Measurements from ENCODE around the gene VPS51. TPM values are rescaled to one million over a fixed set of nuclear protein-coding genes. Genes with fewer than 3 reads are reported as not detected.
A peak's percentile ranks its signal among the peaks of the same experiment; 100 is the strongest.

Gene VPS51
- total and polyA plus RNA-seq, 5 donors from 2014 or later, result 84.2 to 234 (median 96.9) TPM

DNA sequence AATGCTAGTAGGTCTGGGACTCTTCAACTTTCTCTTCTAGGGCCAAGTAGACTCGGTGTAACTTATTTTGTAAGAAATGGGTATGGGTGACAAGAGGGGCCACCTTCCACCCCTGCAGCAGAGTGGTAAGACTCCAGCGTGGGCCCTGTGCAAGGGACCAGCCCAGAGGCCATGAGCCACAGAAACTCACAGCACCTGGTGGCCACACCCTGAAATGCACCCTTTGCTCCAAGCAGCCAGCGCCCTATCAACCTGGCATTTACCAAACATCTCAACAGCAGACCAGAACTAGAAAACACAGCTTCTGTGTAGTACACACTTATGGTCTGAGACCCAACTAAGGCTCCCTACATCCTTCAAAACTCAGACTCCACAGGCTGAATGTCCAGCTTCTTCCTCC lies 17.9 kb upstream of the VPS51 start:
- no peaks in the 10 kb centered on the region for H3K36me3 Mint-ChIP-seq
- Histone ChIP-seq H3K9me3 (ENCODE audit: control insufficient read depth in 2 of 2, low read length in 2 of 2) (no peaks in the 10 kb centered on the region), H3K27ac (ENCODE audit: insufficient read depth, low read length, poor library complexity, severe bottlenecking) (peak overlapping the region; percentile 53), H3K36me3 (ENCODE audit: control insufficient read depth, insufficient read depth, low read length) (no peaks in the 10 kb centered on the region), H3K4me3 (ENCODE audit: low read depth, low read length) (peak overlapping the region; percentile 32), H3K27me3 (ENCODE audit: control insufficient read depth, insufficient read depth, low read length) (no peaks in the 10 kb centered on the region), H3K4me1 (ENCODE audit: control insufficient read depth, insufficient read depth, low read length, poor library complexity, severe bottlenecking) (peaks cover 6% of the 10 kb centered on the region)
- H3K4me1 Mint-ChIP-seq, result peaks cover 0 to 13% (median 6%) of the 10 kb centered on the region in 4 donors
- ATAC-seq (ENCODE audit: low read depth in 2 of 2) (peak; percentile 87 to 94), DNase-seq (peak; percentile 53 to 84 (median 79))
- H3K9me3 Mint-ChIP-seq, result no peaks in the 10 kb centered on the region
- H3K4me3 Mint-ChIP-seq, result peak overlapping the region in 1 of 4 donors; percentile 57
- H3K27ac Mint-ChIP-seq, result peak overlapping the region in 2 of 3 donors; percentile 86 to 90
- no peaks in the 10 kb centered on the region for H3K27me3 Mint-ChIP-seq

DNA sequence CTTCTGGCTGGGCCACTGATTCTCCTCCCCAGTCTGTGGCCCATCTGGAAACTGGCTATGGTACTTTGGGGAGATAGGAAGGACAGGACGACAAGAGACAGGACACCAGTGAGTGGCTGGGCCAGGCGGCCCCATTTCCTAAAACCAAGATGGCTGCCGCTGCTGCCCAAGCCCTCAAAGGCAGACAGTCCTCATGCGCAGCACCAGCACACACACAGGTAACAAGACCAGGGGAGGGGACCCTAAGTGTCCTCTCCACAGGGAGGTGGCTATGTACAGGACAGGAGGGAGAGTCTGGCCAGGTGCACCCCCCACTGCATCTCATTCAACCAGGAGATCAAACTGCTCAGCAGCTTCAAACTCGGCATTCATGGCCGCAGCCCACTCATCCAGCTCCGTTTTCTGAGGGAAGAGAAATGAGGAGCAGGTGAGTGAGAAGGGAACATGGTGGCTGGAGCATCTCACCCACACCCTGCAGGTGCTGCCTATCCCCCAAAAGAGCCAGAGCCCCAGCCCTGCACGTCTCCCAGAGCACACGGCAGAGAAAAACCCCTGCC lies 17.1 kb upstream of the VPS51 start:
- Mint-ChIP-seq H3K9me3 (peaks cover 0 to 2% (median 0%) of the 10 kb centered on the region in 7 donors), H3K27ac (peak overlapping the region in 2 of 3 donors; percentile 86 to 90), H3K27me3 (no peaks in the 10 kb centered on the region), H3K4me3 (peak overlapping the region in 1 of 4 donors; percentile 2), H3K36me3 (no peaks in the 10 kb centered on the region), H3K4me1 (peaks cover 0 to 16% (median 11%) of the 10 kb centered on the region in 4 donors)
- Histone ChIP-seq H3K27me3 (ENCODE audit: control insufficient read depth, insufficient read depth, low read length) (no peaks in the 10 kb centered on the region), H3K27ac (ENCODE audit: insufficient read depth, low read length, poor library complexity, severe bottlenecking) (peak overlapping the region; percentile 53), H3K4me3 (ENCODE audit: low read depth, low read length) (no peak overlapping the region), H3K9me3 (ENCODE audit: control insufficient read depth in 2 of 2, low read length in 2 of 2) (no peaks in the 10 kb centered on the region), H3K4me1 (ENCODE audit: control insufficient read depth, insufficient read depth, low read length, poor library complexity, severe bottlenecking) (peaks cover 13% of the 10 kb centered on the region), H3K36me3 (ENCODE audit: control insufficient read depth, insufficient read depth, low read length) (no peaks in the 10 kb centered on the region)
- DNase-seq (no peak), ATAC-seq (ENCODE audit: low read depth in 2 of 2) (no peak)

DNA sequence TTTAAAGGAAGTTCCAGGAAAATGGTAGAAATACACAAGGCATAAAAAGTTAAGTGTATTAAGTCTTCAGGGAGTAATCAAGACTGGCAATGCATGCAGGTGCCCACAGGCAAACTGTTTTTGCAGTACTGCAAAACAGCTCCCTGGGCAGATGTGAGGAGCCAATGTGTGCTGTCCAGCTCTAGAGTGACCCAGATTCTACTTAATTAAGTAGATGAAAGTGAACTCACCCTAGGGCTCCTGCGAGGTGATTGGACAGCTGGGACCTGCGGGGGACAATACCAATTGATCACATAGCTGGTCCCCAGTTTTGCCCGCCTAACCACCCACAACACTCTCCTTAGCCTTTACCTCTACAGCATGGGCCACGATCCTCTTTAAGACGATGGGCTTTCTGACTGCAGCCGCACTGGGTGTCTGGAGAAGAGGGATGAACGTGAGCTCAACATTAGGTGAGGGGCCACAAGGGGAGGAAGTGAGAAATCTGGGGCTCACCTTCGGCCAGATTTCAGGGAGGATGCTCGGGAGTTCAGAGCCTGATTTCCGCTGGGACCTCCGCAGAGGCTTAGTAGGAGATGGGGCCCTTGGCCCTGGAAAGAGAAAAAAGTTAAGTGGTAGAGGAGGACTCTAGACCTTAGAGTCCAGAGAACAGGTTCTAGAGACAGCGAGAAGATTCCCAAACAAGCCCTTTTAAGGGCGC lies 12.7 kb upstream of the VPS51 start:
- peak overlapping the region; percentile 92 to 95 (median 94) for H3K4me3 Mint-ChIP-seq
- peak overlapping the region; percentile 95 to 99 (median 96) for H3K27ac Mint-ChIP-seq
- H3K4me1 Mint-ChIP-seq, result peaks cover 6 to 30% (median 17%) of the 10 kb centered on the region in 4 donors
- Histone ChIP-seq H3K36me3 (ENCODE audit: control insufficient read depth, insufficient read depth, low read length) (peaks cover 22% of the 10 kb centered on the region), H3K27ac (ENCODE audit: insufficient read depth, low read length, poor library complexity, severe bottlenecking) (peak overlapping the region; percentile 96), H3K27me3 (ENCODE audit: control insufficient read depth, insufficient read depth, low read length) (no peaks in the 10 kb centered on the region), H3K4me1 (ENCODE audit: control insufficient read depth, insufficient read depth, low read length, poor library complexity, severe bottlenecking) (peaks cover 17% of the 10 kb centered on the region), H3K4me3 (ENCODE audit: low read depth, low read length) (peak overlapping the region; percentile 68), H3K9me3 (ENCODE audit: control insufficient read depth in 2 of 2, low read length in 2 of 2) (no peaks in the 10 kb centered on the region)
- H3K36me3 Mint-ChIP-seq, result peaks cover 6% of the 10 kb centered on the region
- no peaks in the 10 kb centered on the region for H3K27me3 Mint-ChIP-seq
- ATAC-seq (ENCODE audit: low read depth in 2 of 2) (no peak), DNase-seq (no peak)
- H3K9me3 Mint-ChIP-seq, result peaks cover 0 to 2% (median 0%) of the 10 kb centered on the region in 7 donors

- Histone ChIP-seq H3K36me3 (ENCODE audit: control insufficient read depth, insufficient read depth, low read length) (peaks cover 29% of the 10 kb centered on the region), H3K27ac (ENCODE audit: insufficient read depth, low read length, poor library complexity, severe bottlenecking) (peak within 1 kb of the TSS; percentile 96), H3K4me3 (ENCODE audit: low read depth, low read length) (peak within 1 kb of the TSS; percentile 82), H3K27me3 (ENCODE audit: control insufficient read depth, insufficient read depth, low read length) (no peaks in the 10 kb centered on the region), H3K9me3 (ENCODE audit: control insufficient read depth in 2 of 2, low read length in 2 of 2) (no peaks in the 10 kb centered on the region), H3K4me1 (ENCODE audit: control insufficient read depth, insufficient read depth, low read length, poor library complexity, severe bottlenecking) (peaks cover 16% of the 10 kb centered on the region)
- peak; percentile 89 to 91 for ATAC-seq (ENCODE audit: low read depth in 2 of 2)
- Mint-ChIP-seq H3K4me3 (peak within 1 kb of the TSS; percentile 92 to 95 (median 94)), H3K27me3 (no peaks in the 10 kb centered on the region), H3K4me1 (peaks cover 6 to 26% (median 15%) of the 10 kb centered on the region in 4 donors), H3K36me3 (peaks cover 13% of the 10 kb centered on the region), H3K27ac (peak within 1 kb of the TSS; percentile 95 to 99 (median 96)), H3K9me3 (peaks cover 0 to 2% (median 0%) of the 10 kb centered on the region in 7 donors)
- DNase-seq, result peak; percentile 91 to 97 (median 97)
These were observed 12.0 kb upstream of the VPS51 start, which contains the start of the genes CDCA5 and ZFPL1 for GRCh38 chr11:65083834-65084597. TSS of gene CDCA5 (minus strand) at chr11:65084040. CDS start at chr11:65083978, 62 bp downstream. TSS of gene ZFPL1 (plus strand) at chr11:65084222. CDS start at chr11:65084699, 477 bp downstream.

DNA sequence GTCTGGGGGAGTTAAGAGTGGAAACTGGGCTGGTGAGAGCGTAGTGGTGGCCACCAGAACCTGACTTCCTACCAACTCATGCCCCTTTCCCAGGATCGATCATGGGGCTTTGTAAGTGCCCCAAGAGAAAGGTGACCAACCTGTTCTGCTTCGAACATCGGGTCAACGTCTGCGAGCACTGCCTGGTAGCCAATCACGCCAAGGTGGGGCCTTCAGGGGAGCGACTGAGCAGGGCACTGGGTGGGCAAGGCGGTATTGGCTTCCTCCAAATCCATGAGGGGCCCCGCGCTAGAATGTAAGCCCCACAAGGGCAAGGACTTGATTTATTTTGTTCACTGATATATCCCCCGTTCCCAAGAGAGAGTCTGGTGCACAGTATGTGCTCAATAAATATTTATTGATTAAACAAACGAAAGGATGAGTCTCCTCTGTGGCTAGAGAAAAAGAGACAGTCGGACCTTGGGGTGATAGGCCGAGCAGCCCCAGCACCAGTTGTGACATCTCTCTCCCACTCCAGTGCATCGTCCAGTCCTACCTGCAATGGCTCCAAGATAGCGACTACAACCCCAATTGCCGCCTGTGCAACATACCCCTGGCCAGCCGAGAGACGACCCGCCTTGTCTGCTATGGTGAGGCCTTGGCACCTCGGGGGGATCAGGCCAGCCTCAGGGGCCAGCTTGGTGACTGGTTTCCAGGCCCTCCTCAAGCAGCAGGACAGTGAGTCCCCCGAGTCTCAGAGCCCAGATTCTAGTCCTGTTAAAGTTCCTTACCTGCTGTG lies 11.2 kb upstream of the VPS51 start:
- H3K9me3 Mint-ChIP-seq, result peaks cover 0 to 2% (median 0%) of the 10 kb centered on the region in 7 donors
- no peak for ATAC-seq (ENCODE audit: low read depth in 2 of 2)
- no peak for DNase-seq
- peaks cover 17% of the 10 kb centered on the region for H3K36me3 Mint-ChIP-seq
- Histone ChIP-seq H3K4me1 (ENCODE audit: control insufficient read depth, insufficient read depth, low read length, poor library complexity, severe bottlenecking) (peaks cover 16% of the 10 kb centered on the region), H3K27ac (ENCODE audit: insufficient read depth, low read length, poor library complexity, severe bottlenecking) (peak overlapping the region; percentile 96), H3K9me3 (ENCODE audit: control insufficient read depth in 2 of 2, low read length in 2 of 2) (no peaks in the 10 kb centered on the region), H3K36me3 (ENCODE audit: control insufficient read depth, insufficient read depth, low read length) (peaks cover 30% of the 10 kb centered on the region), H3K27me3 (ENCODE audit: control insufficient read depth, insufficient read depth, low read length) (no peaks in the 10 kb centered on the region), H3K4me3 (ENCODE audit: low read depth, low read length) (peak overlapping the region; percentile 82)
- peak overlapping the region; percentile 92 to 95 (median 94) for H3K4me3 Mint-ChIP-seq
- H3K4me1 Mint-ChIP-seq, result peaks cover 6 to 26% (median 15%) of the 10 kb centered on the region in 4 donors
- H3K27me3 Mint-ChIP-seq, result no peaks in the 10 kb centered on the region
- H3K27ac Mint-ChIP-seq, result peak overlapping the region; percentile 70 to 99 (median 95)

- Mint-ChIP-seq H3K4me3 (peak overlapping the region; percentile 92 to 95 (median 94)), H3K27ac (peak overlapping the region; percentile 29 to 95 (median 70))
- H3K27ac ChIP-seq (ENCODE audit: insufficient read depth, low read length, poor library complexity, severe bottlenecking), result peak overlapping the region; percentile 96
These were observed 10.6 kb upstream of the VPS51 start for GRCh38 chr11:65085446-65085845.

DNA sequence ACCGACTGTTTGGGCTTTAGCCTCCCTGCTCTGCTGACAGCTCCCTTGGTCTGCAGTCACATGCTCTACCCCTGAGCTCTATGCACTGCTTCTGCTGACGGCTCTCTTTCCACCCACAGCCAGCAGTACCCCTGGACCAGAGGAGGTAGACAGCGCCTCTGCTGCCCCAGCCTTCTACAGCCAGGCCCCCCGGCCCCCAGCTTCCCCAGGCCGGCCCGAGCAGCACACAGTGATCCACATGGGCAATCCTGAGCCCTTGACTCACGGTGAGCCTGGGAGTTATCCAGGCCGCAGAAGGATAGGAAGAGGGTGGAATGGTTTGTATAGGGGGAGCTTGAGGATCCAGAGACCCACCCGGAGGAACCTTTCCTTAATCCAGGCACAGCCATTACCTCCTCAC lies 9.2 kb upstream of the VPS51 start:
- Mint-ChIP-seq H3K4me3 (peak overlapping the region in 1 of 4 donors; percentile 94), H3K27ac (peak overlapping the region in 1 of 3 donors; percentile 32)
- no peak for ATAC-seq (ENCODE audit: low read depth in 2 of 2)

More at GRCh38 chr11:65085446-65085845, 10.6 kb upstream of the VPS51 start:
- no peak for ATAC-seq (ENCODE audit: low read depth in 2 of 2)
- Mint-ChIP-seq H3K27me3 (no peaks in the 10 kb centered on the region), H3K36me3 (peaks cover 17% of the 10 kb centered on the region), H3K9me3 (peaks cover 0 to 2% (median 0%) of the 10 kb centered on the region in 7 donors), H3K4me1 (peaks cover 6 to 26% (median 15%) of the 10 kb centered on the region in 4 donors)
- H3K9me3 ChIP-seq (ENCODE audit: control insufficient read depth in 2 of 2, low read length in 2 of 2), result no peaks in the 10 kb centered on the region
- no peak for DNase-seq
- H3K27me3 ChIP-seq (ENCODE audit: control insufficient read depth, insufficient read depth, low read length), result no peaks in the 10 kb centered on the region
- no peak overlapping the region for H3K4me3 ChIP-seq (ENCODE audit: low read depth, low read length)
- peaks cover 30% of the 10 kb centered on the region for H3K36me3 ChIP-seq (ENCODE audit: control insufficient read depth, insufficient read depth, low read length)
- peaks cover 16% of the 10 kb centered on the region for H3K4me1 ChIP-seq (ENCODE audit: control insufficient read depth, insufficient read depth, low read length, poor library complexity, severe bottlenecking)

More for the DNA sequence above, 9.2 kb upstream of the VPS51 start:
- Mint-ChIP-seq H3K27me3 (no peaks in the 10 kb centered on the region), H3K4me1 (peaks cover 6 to 26% (median 15%) of the 10 kb centered on the region in 4 donors), H3K9me3 (peaks cover 0 to 2% (median 0%) of the 10 kb centered on the region in 7 donors), H3K36me3 (peaks cover 17% of the 10 kb centered on the region)
- H3K4me3 ChIP-seq (ENCODE audit: low read depth, low read length), result no peak overlapping the region
- H3K27me3 ChIP-seq (ENCODE audit: control insufficient read depth, insufficient read depth, low read length), result no peaks in the 10 kb centered on the region
- peaks cover 30% of the 10 kb centered on the region for H3K36me3 ChIP-seq (ENCODE audit: control insufficient read depth, insufficient read depth, low read length)
- no peak for DNase-seq
- H3K4me1 ChIP-seq (ENCODE audit: control insufficient read depth, insufficient read depth, low read length, poor library complexity, severe bottlenecking), result peaks cover 16% of the 10 kb centered on the region
- no peak overlapping the region for H3K27ac ChIP-seq (ENCODE audit: insufficient read depth, low read length, poor library complexity, severe bottlenecking)
- H3K9me3 ChIP-seq (ENCODE audit: control insufficient read depth in 2 of 2, low read length in 2 of 2), result no peaks in the 10 kb centered on the region

Measured in CD4-positive, CD25-positive, alpha-beta regulatory T cell (primary cell).